GM20000 (cell line): Measurements from ENCODE around the gene ANO2.

Experiments
- DNase-seq: peaks from one replicate; pipeline ENCODE4 v3.0.0; 2012; ENCODE audit warnings: low spot score
- CTCF ChIP-seq: IDR thresholded peaks from 2 replicates; pipeline ENCODE4 v1.5.1; 2012; ENCODE audit warnings: mild to moderate bottlenecking, control low read depth; ENCODE audit errors: extremely low read depth, missing control alignments

The ANO2 gene

GRCh38 chr12:5654019-5654418 lies 291.0 kb downstream of the ANO2 start:
- no peak for TF ChIP-seq CTCF
- no peak for DNase-seq

- TF ChIP-seq CTCF, result no peak
- no peak for DNase-seq
Observed at GRCh38 chr12:5650829-5651461, 294.1 kb downstream of the ANO2 start.

GRCh38 chr12:5650281-5650680 lies 294.8 kb downstream of the ANO2 start:
- TF ChIP-seq CTCF, result no peak
- no peak for DNase-seq

GRCh38 chr12:5648692-5649359 lies 296.2 kb downstream of the ANO2 start:
- DNase-seq, result no peak
- no peak for TF ChIP-seq CTCF

GRCh38 chr12:5643266-5643665 lies 301.8 kb downstream of the ANO2 start:
- no peak for DNase-seq
- no peak for TF ChIP-seq CTCF

GRCh38 chr12:5637698-5638097 lies 307.4 kb downstream of the ANO2 start:
- TF ChIP-seq CTCF, result no peak
- DNase-seq, result no peak

- no peak for DNase-seq
- TF ChIP-seq CTCF, result no peak
Observed at GRCh38 chr12:5636907-5637306, 308.2 kb downstream of the ANO2 start.
